GM12872 (cell line): ENCODE data around the gene MYH7B.

Experiments used
- CTCF ChIP-seq: IDR thresholded peaks from 3 replicates; pipeline ENCODE4 v1.5.1; 2011; ENCODE audit warnings: low read depth, mild to moderate bottlenecking, low read length, moderate library complexity; ENCODE audit not compliant: insufficient read depth

Gene MYH7B

GRCh38 chr20:34968042-34968775, 12.5 kb downstream of the MYH7B start:
- no peak for TF ChIP-seq CTCF

GRCh38 chr20:34970193-34970840, 14.6 kb downstream of the MYH7B start:
- no peak for TF ChIP-seq CTCF

GRCh38 chr20:34970846-34971560, 15.3 kb downstream of the MYH7B start:
- no peak for TF ChIP-seq CTCF

- TF ChIP-seq CTCF = no peak
Measured at GRCh38 chr20:34971561-34972235, 16.0 kb downstream of the MYH7B start.

GRCh38 chr20:34974246-34974645, 18.6 kb downstream of the MYH7B start:
- TF ChIP-seq CTCF = no peak

GRCh38 chr20:34976286-34976685, 20.6 kb downstream of the MYH7B start:
- TF ChIP-seq CTCF = no peak
